H9 (cell line): ENCODE data around the gene SURF4. TPM values are rescaled to one million over a fixed set of nuclear protein-coding genes. Genes with fewer than 3 reads are reported as not detected.

Experiments used
- DNase-seq: peaks from one replicate; pipeline ENCODE4 v3.0.0-alpha.2; 2017
- H2AFZ ChIP-seq: one replicate; pipeline ENCODE4 v1.6.1; 2013; ENCODE audit warnings: mild to moderate bottlenecking, low read length, control low read depth, moderate library complexity
- H2AK5ac ChIP-seq: 2 replicates; pipeline ENCODE4 v1.6.1; 2013; ENCODE audit warnings: low read length, control low read depth, mixed read lengths; ENCODE audit not compliant: insufficient read length
- H2BK120ac ChIP-seq: one replicate; pipeline ENCODE4 v1.6.1; 2013; ENCODE audit warnings: low read depth, mild to moderate bottlenecking, low read length, control low read depth, inconsistent platforms; ENCODE audit not compliant: poor library complexity, severe bottlenecking
- H2BK12ac ChIP-seq: 2 replicates; pipeline ENCODE4 v1.6.1; 2013; ENCODE audit warnings: low read length, control low read depth, mixed read lengths, low read depth; ENCODE audit not compliant: insufficient read length
- H2BK15ac ChIP-seq: 2 replicates; pipeline ENCODE4 v1.6.1; 2013; ENCODE audit warnings: low read depth, low read length, control low read depth
- H2BK20ac ChIP-seq: one replicate; pipeline ENCODE4 v1.6.1; 2013; ENCODE audit warnings: low read depth, mild to moderate bottlenecking, low read length, control low read depth, inconsistent platforms; ENCODE audit not compliant: poor library complexity, severe bottlenecking
- H2BK5ac ChIP-seq: 2 replicates; pipeline ENCODE4 v1.6.1; 2013; ENCODE audit warnings: low read length, control low read depth, mixed read lengths; ENCODE audit not compliant: insufficient read length
- H3K14ac ChIP-seq: 2 replicates; pipeline ENCODE4 v1.6.1; 2013; ENCODE audit warnings: low read length, control low read depth; ENCODE audit not compliant: insufficient read depth
- H3K18ac ChIP-seq: 2 replicates; pipeline ENCODE4 v1.6.1; 2013; ENCODE audit warnings: low read depth, mild to moderate bottlenecking, mixed read lengths, low read length, control low read depth; ENCODE audit not compliant: insufficient read length
- H3K23ac ChIP-seq: 2 replicates; pipeline ENCODE4 v1.6.1; 2013; ENCODE audit warnings: low read length, control low read depth, mixed read lengths, low read depth; ENCODE audit not compliant: insufficient read length
- H3K23me2 ChIP-seq: 2 replicates; pipeline ENCODE4 v1.6.1; 2013; ENCODE audit warnings: low read depth, mild to moderate bottlenecking, mixed read lengths, low read length, control low read depth; ENCODE audit not compliant: insufficient read length, poor library complexity, severe bottlenecking
- H3K27ac ChIP-seq: 2 replicates; pipeline ENCODE4 v1.5.1; 2013; ENCODE audit warnings: low read length, control low read depth, mixed read lengths, low read depth; ENCODE audit not compliant: insufficient read length
- H3K27me3 ChIP-seq: 2 replicates; pipeline ENCODE4 v1.6.1; 2013; ENCODE audit warnings: low read length, control low read depth, inconsistent platforms; ENCODE audit not compliant: insufficient read depth
- H3K4ac ChIP-seq: 2 replicates; pipeline ENCODE4 v1.6.1; 2013; ENCODE audit warnings: low read depth, mild to moderate bottlenecking, control low read depth, inconsistent platforms, low read length, moderate library complexity
- H3K4me1 ChIP-seq: 2 replicates; pipeline ENCODE4 v1.6.1; 2013; ENCODE audit warnings: low read length, control low read depth, inconsistent platforms; ENCODE audit not compliant: insufficient read depth
- H3K4me2 ChIP-seq: 2 replicates; pipeline ENCODE4 v1.6.1; 2013; ENCODE audit warnings: low read length, control low read depth, mixed read lengths; ENCODE audit not compliant: insufficient read length, insufficient read depth
- H3K56ac ChIP-seq: 2 replicates; pipeline ENCODE4 v1.6.1; 2013; ENCODE audit warnings: low read depth, mild to moderate bottlenecking, mixed read lengths, low read length, control low read depth; ENCODE audit not compliant: insufficient read length
- H3K79me1 ChIP-seq: 2 replicates; pipeline ENCODE4 v1.6.1; 2013; ENCODE audit warnings: low read depth, mild to moderate bottlenecking, moderate library complexity, low read length, control low read depth, inconsistent platforms; ENCODE audit not compliant: insufficient read depth, poor library complexity, severe bottlenecking
- H3K79me2 ChIP-seq: 2 replicates; pipeline ENCODE4 v1.6.1; 2013; ENCODE audit warnings: low read length, control low read depth, inconsistent platforms; ENCODE audit not compliant: insufficient read depth
- H3K9ac ChIP-seq: 2 replicates; pipeline ENCODE4 v1.6.1; 2013; ENCODE audit warnings: low read length, control low read depth, mixed read lengths; ENCODE audit not compliant: insufficient read length; ENCODE audit errors: extremely low read depth
- H3K9me3 ChIP-seq: one replicate; pipeline ENCODE4 v1.6.1; 2013; ENCODE audit warnings: low read depth, low read length, inconsistent platforms; ENCODE audit not compliant: control insufficient read depth
- H3T11ph ChIP-seq: one replicate; pipeline ENCODE4 v1.6.1; 2013; ENCODE audit warnings: mild to moderate bottlenecking, low read length, control low read depth, inconsistent platforms
- H4K20me1 ChIP-seq: one replicate; pipeline ENCODE4 v1.6.1; 2013; ENCODE audit not compliant: control insufficient read depth, insufficient read length, insufficient read depth
- H4K5ac ChIP-seq: 2 replicates; pipeline ENCODE4 v1.6.1; 2013; ENCODE audit warnings: low read depth, mild to moderate bottlenecking, mixed read lengths, low read length, control low read depth; ENCODE audit not compliant: insufficient read length
- H4K8ac ChIP-seq: replicated peaks from 2 replicates; pipeline ENCODE4 v1.6.1; 2013; ENCODE audit warnings: low read length, control low read depth, mixed read lengths, low read depth; ENCODE audit not compliant: insufficient read length
- H4K91ac ChIP-seq: 2 replicates; pipeline ENCODE4 v1.6.1; 2013; ENCODE audit warnings: low read depth, mild to moderate bottlenecking, moderate library complexity, mixed read lengths, low read length, control low read depth; ENCODE audit not compliant: insufficient read length
- H3K27ac Mint-ChIP-seq, 3 experiments: 2 replicates in 2 of 3; 3 replicates in 1 of 3; pipeline ENCODE4 v1.8.0; 2020 to 2021; ENCODE audit warnings: mixed read lengths in 3 of 3, mild to moderate bottlenecking in 1 of 3, moderate library complexity in 1 of 3
- H3K27me3 Mint-ChIP-seq: 2 replicates; pipeline ENCODE4 v1.8.0; 2021; ENCODE audit warnings: low read depth, mild to moderate bottlenecking, moderate library complexity, mixed read lengths
- H3K36me3 Mint-ChIP-seq, 3 experiments: 2 replicates in 2 of 3; 3 replicates in 1 of 3; pipeline ENCODE4 v1.8.0; 2020 to 2021; ENCODE audit warnings: low read depth in 3 of 3, mixed read lengths in 3 of 3; ENCODE audit not compliant: insufficient read depth in 1 of 3
- H3K4me1 Mint-ChIP-seq, 2 experiments: 2 replicates each; pipeline ENCODE4 v1.8.0; 2020; ENCODE audit warnings: mixed read lengths in 2 of 2
- H3K4me3 Mint-ChIP-seq, 2 experiments: 2 replicates in 1 of 2; 3 replicates in 1 of 2; pipeline ENCODE4 v1.8.0; 2020 to 2021; ENCODE audit warnings: mild to moderate bottlenecking in 2 of 2, mixed read lengths in 2 of 2, moderate library complexity in 1 of 2
- H3K9me3 Mint-ChIP-seq, 2 experiments: 2 replicates in 1 of 2; 3 replicates in 1 of 2; pipeline ENCODE4 v1.8.0; 2020; ENCODE audit warnings: mild to moderate bottlenecking in 2 of 2, mixed read lengths in 2 of 2, moderate library complexity in 1 of 2
- CTCF ChIP-seq: fragments of 200-600 bp; sonication (generic); conservative IDR thresholded peaks from 3 replicates; pipeline ENCODE4 v1.8.0; 2021; ENCODE audit warnings: antibody characterized with exemption, mild to moderate bottlenecking
- WGBS: extraction: QIAGEN DNeasy Blood & Tissue Kit; methylation state at CpG from one replicate; pipeline ENCODE4 v1.1.7; 2013; ENCODE audit warnings: missing lambda C conversion rate, low lambda C conversion rate, mixed read lengths; ENCODE audit not compliant: insufficient read length; ENCODE audit errors: extremely low coverage; 5-methylcytosine and 5-hydroxymethylcytosine counted together
- total RNA-seq: library from RNA; stranded (reverse); gene quantifications from 2 replicates; pipeline ENCODE4 v1.2.1, GENCODE V29; 2021

Gene SURF4
- total RNA-seq, 1 experiment from 2014 or later, result 146 TPM

DNA sequence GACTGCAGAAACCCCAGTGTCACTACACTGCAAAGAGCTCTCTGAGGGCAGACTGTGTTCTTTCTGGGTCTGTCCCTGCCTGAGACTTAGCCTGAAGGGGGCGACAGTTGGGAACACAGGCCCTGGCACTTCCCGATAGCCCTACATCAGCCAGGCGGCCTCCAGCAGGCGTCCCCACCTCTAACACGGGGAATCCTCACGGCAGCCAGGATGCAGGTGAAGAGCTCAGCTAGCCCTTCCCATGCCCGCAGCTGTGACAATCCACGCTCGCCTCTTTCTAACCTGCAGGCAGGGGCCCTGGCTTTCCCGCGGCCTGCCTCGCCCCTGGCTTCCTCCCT, 33.8 kb downstream of the SURF4 start:
- Histone ChIP-seq H3K14ac (no peak overlapping the region), H3K18ac (no peak overlapping the region), H3K79me2 (peaks cover 6% of the 10 kb centered on the region; the same call in 1 of the 2 replicates), H2BK20ac (no peak overlapping the region), H3K27me3 (no peaks in the 10 kb centered on the region), H3K9me3 (no peaks in the 10 kb centered on the region), H3K27ac (no peak overlapping the region), H2BK120ac (no peak overlapping the region), H3K56ac (no peak overlapping the region), H2BK12ac (no peak overlapping the region), H3K23me2 (no peaks in the 10 kb centered on the region), H2BK5ac (no peak overlapping the region), H4K8ac (no peak overlapping the region), H3K4ac (no peak overlapping the region), H3K4me1 (no peaks in the 10 kb centered on the region; the same call in 1 of the 2 replicates), H3T11ph (no peak overlapping the region), H4K5ac (no peak overlapping the region), H3K4me2 (no peak overlapping the region), H3K23ac (no peak overlapping the region), H2BK15ac (no peak overlapping the region), H4K91ac (no peak overlapping the region), H3K9ac (no peak overlapping the region), H2AK5ac (no peak overlapping the region), H4K20me1 (no peaks in the 10 kb centered on the region), H3K79me1 (peaks cover 10% of the 10 kb centered on the region), H2AFZ (no peak overlapping the region)
- peak overlapping the region in 1 of 3 experiments; percentile 10; a peak in 1 of 7 replicates for H3K27ac Mint-ChIP-seq
- no peaks in the 10 kb centered on the region for H3K27me3 Mint-ChIP-seq
- TF ChIP-seq CTCF, result peak; percentile 66
- WGBS, result no CpG with 5 or more reads among the region's 12 CpGs
- no peak overlapping the region; a peak in 1 of 5 replicates for H3K4me3 Mint-ChIP-seq
- peaks cover 50 to 91% (median 80%) of the 10 kb centered on the region in 3 experiments for H3K36me3 Mint-ChIP-seq
- no peaks in the 10 kb centered on the region for H3K9me3 Mint-ChIP-seq
- peaks cover 9 to 11% of the 10 kb centered on the region in 2 experiments for H3K4me1 Mint-ChIP-seq
- DNase-seq, result peak; percentile 84
